Right lobe of liver (tissue), 4 donors: Measurements from ENCODE around the gene ACOT7.

Source experiments
- POLR2A ChIP-seq: fragments of 450-650 bp; IDR thresholded peaks from one replicate; pipeline ENCODE4 v1.6.1; 2017; ENCODE audit warnings: antibody characterized with exemption, mild to moderate bottlenecking
- TF ChIP-seq, protein P1 (sequence below), 4 donors: fragments of 200-600 bp in 3 of 4; fragments of 450-650 bp in 1 of 4; IDR thresholded peaks; one replicate each; pipeline versions ENCODE4 v1.5.1 to v1.8.0; 2016 to 2022; ENCODE audit warnings: antibody characterized with exemption in 4 of 4, mild to moderate bottlenecking in 2 of 4
- donor health status: DM: no; HTN: no; CAD: no.
- donor health status: DM: no; HTN: no; CAD: no.
- donor health status: DM: no; HTN: yes; CAD: no.

DNA sequence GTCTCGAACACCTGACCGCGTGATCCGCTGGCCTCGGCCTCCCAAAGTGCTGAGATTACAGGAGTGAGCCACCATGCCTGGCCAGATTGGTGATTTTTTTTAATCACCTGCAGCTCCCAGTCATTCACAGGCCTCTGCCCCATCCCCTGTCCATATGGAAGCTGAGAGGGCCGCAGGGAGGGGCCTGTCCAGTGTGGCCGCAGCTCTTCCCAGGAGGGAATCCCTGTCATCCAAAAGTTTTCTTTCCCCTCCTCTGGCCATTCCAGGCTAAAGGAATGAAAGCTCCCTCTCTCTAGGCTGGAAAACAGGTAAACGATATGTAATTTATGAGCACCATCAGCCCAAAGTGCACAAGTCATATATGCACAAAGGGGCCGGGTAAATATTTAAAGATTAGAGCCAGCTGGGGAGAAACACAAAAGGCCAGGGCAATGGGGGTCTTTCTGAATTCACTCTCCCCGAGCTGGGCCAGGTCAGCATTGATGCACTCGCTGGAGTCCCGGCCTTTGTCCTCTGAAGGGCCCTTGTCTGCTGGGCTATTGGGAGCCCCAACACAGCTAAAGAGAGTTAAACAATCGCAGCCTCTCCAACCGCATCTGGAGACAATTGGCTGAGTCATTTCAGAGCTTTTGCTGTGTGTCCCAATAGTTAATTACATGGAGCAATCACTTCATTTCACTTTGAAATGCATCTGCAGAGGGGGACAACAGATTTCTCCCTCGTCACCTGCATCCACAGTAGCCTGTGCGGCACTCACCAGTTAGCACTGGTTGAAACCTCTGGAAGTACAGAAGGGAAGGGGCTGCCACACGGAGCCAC is 153.4 kb downstream of the ACOT7 start:
- TF ChIP-seq POLR2A: no peak
- TF ChIP-seq, protein P1, sequence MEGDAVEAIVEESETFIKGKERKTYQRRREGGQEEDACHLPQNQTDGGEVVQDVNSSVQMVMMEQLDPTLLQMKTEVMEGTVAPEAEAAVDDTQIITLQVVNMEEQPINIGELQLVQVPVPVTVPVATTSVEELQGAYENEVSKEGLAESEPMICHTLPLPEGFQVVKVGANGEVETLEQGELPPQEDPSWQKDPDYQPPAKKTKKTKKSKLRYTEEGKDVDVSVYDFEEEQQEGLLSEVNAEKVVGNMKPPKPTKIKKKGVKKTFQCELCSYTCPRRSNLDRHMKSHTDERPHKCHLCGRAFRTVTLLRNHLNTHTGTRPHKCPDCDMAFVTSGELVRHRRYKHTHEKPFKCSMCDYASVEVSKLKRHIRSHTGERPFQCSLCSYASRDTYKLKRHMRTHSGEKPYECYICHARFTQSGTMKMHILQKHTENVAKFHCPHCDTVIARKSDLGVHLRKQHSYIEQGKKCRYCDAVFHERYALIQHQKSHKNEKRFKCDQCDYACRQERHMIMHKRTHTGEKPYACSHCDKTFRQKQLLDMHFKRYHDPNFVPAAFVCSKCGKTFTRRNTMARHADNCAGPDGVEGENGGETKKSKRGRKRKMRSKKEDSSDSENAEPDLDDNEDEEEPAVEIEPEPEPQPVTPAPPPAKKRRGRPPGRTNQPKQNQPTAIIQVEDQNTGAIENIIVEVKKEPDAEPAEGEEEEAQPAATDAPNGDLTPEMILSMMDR (IDR thresholded peaks at IDR 0.05): no peak
